Cortex of kidney (tissue), 1 donor: Measurements from ENCODE around the gene PLPP4.

Source experiments
- DNase-seq: peaks from one replicate; lab custom pipeline; 2025; lab: John Stamatoyannopoulos, UW

Gene PLPP4

DNA sequence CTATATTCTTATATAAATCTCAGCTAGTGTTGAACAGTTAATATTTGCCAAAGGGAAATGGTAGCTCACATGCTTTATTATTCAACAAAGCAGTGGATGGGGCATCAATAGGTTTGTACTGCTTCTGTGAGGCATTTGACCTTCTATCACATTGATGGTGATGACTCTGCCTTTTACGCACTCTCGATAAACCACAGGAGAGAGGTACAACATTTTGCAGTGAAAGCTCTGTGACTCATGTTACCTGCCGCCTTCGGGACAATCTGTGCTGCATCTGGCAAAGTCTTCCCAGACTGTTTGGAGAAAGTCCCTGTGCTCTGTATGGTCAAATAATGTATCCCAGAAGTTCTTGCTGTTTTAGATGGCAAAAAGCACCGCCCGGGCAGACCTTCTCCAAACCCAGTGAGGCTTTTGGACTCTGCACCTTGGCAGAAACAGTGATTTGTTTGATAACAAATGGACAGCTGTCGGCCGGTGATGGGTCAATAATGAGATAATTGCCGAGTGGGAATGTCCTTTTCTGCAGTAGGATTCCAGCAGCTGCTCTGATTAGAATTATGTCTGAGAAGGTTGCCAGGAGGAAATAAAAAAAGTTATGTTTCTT lies 61.0 kb downstream of the PLPP4 start:
- no peak for DNase-seq

DNA sequence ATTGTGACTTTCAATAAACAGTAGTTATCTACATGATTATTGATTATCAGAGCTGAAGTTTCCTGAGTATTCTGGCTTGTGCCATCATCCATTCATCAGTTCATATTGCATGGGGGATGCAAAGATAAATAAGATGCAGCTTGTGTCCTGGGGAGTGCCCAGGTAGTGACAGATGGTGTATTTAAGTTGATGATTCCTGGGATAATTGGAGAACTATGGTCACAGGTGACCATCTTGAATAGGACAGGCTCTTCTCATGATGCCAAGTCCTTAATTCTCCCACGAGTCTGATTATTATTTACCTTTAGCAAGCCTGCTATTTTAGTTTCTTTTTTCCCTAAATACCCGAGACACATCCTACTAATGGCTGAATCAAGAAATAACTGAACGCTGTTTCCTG lies 64.9 kb downstream of the PLPP4 start:
- DNase-seq = no peak

- no peak for DNase-seq
Observed at GRCh38 chr10:120527691-120528090, 70.7 kb downstream of the PLPP4 start.

DNA sequence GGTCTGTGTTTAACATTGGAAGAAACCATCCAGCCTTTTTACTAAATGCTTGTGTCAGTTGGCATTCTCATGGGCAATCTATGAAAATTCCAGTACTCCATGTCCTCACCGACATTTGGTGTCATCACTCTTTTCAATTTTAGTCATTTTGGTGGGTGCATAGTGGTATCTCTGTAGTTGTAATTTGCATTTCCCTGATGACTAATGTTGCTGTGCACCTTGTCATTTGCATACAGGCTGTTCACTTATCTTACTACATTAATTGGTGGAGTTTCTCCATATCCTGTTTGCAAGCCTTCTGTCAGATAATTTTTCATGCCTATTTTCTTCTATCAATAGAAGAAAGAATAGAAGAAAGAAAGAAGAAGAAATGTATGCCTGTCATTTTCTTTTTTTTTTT lies 73.7 kb downstream of the PLPP4 start:
- DNase-seq = no peak

DNA sequence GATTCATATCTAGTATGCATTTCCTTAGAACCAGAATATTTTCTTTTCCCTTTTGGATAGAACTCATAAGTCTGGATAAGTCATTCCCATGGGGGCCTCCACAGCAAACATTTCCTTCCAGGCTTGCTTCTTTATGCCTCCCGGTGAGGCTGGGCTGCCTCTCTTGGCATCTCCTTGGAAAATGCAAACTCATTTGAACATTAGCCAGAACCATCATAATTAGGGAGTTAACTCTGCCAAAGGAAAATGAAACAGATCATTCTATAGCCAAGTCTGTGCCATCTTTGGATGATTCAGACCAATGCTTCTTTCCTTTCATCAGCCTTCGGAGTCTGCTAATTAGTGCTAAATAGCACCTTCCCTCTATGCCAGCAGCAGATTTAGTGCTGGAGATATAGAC lies 81.1 kb downstream of the PLPP4 start:
- no peak for DNase-seq

- DNase-seq = no peak
Observed at GRCh38 chr10:120539076-120539475, 82.0 kb downstream of the PLPP4 start.

DNA sequence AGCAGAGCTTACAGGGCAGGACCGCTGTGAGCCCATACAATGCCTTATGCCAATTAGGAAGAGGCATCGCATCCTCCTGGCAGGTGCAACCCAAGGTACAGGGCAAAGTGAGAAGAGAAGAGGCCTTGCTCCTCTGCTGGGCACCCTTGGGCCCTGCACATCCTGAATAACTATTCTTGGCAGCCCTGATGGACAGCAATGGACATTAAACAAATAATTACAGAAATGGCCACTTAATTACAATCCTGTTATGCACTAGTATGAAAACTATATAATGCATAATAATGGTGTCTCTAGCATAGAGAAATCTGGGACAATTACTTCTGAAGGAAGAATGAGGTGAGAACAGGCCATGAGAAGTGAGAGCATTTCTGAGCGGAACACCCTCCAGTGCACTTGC lies 83.5 kb downstream of the PLPP4 start:
- no peak for DNase-seq

GRCh38 chr10:120541984-120542383 lies 85.0 kb downstream of the PLPP4 start:
- DNase-seq = no peak

GRCh38 chr10:120542591-120542990 lies 85.6 kb downstream of the PLPP4 start:
- DNase-seq = no peak

GRCh38 chr10:120543291-120543690 lies 86.3 kb downstream of the PLPP4 start:
- no peak for DNase-seq

- DNase-seq = no peak
Observed at GRCh38 chr10:120548210-120548609, 91.2 kb downstream of the PLPP4 start.

GRCh38 chr10:120552262-120552661 lies 95.2 kb downstream of the PLPP4 start:
- no peak for DNase-seq

GRCh38 chr10:120553911-120554310 lies 96.9 kb downstream of the PLPP4 start:
- no peak for DNase-seq

GRCh38 chr10:120555436-120555835 lies 98.4 kb downstream of the PLPP4 start:
- no peak for DNase-seq

- no peak for DNase-seq
Observed at GRCh38 chr10:120555842-120556532, 99.0 kb downstream of the PLPP4 start.

- no peak for DNase-seq
Observed at GRCh38 chr10:120557311-120557710, 100.3 kb downstream of the PLPP4 start.

GRCh38 chr10:120559800-120560199 lies 102.8 kb downstream of the PLPP4 start:
- DNase-seq = no peak

DNA sequence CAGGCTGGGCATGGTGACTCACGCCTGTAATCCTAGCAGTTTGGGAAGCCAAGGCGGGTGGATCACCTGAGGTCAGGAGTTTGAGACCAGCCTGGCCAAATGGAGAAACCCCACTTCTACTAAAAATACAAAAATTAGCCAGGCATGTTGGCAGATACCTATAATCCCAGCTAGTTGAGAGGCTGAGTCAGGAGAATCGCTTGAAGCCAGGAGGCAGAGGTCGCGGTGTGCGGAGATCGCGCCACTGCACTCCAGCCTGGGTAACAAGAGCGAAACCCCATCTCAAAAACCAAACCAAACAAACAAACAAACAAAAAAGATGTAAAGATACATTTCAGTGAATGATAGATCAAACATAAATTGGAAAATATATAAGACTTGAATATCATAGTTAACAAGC lies 105.9 kb downstream of the PLPP4 start:
- no peak for DNase-seq

DNA sequence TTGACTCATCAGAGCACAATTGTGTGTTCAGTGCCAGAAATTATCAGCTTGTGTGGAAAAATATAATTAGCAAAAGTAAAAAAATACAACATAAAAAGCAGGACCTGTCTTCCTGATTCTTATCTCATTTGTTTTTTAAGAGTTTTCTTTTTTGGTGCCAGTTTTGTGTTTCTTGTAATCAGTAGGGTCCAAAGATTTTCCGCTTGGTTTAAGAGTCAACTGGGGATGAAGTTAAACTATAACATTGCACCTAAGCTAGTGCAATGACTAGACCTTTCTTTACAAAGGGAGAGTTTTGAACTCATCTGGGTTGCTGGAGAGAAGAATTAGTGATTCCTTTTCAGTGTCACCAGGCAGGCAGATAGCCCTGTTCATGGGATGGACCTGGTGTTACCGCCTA lies 113.4 kb downstream of the PLPP4 start:
- DNase-seq = no peak

DNA sequence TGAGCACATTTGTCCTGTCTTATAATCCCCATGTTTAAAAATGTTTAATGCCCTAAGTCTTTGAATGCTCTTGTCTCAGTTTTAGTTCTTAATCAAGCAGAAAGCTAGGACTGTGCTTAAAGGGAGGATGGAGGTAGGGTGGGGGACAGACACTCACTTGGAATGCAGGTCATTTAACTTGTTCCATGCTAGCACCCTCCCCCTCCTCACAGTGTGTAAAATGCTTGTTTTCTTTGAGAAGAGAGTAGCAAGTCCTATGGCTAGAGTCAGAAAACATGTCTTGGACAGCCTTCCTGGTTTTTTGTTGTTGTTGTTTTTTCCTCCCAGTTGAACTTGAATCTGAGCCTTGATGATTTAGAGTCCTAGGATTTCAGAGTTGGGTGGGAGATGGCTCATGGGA lies 114.2 kb downstream of the PLPP4 start:
- DNase-seq = no peak

- no peak for DNase-seq
Observed at GRCh38 chr10:120572307-120572706, 115.3 kb downstream of the PLPP4 start.

DNA sequence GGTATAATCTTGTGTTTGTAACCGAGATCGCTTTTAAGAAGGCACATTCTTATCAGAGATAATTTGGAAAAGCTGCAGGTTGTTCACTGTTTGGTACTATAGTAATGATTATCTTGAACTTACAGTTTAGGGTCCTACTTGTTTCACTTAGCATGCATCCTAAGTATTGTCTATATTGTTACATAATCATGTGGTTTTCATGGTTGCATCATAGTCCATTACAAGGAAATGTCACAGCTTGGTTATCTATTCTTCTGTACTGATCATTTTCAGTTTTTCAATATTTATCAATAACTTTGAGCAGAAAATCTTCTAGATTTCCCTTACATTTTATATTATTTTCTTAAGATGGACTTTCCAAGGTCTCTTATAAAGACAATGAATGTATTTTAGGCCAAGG lies 116.3 kb downstream of the PLPP4 start:
- no peak for DNase-seq

GRCh38 chr10:120574981-120575380 lies 118.0 kb downstream of the PLPP4 start:
- no peak for DNase-seq

GRCh38 chr10:120575411-120575810 lies 118.4 kb downstream of the PLPP4 start:
- no peak for DNase-seq
